ENCODE data around the gene FOXP1. TPM values are rescaled to one million over a fixed set of nuclear protein-coding genes. Genes with fewer than 3 reads are reported as not detected.

Gene FOXP1
- total RNA-seq, 2 experiments from 2014 or later: 493 to 508 TPM

DNA sequence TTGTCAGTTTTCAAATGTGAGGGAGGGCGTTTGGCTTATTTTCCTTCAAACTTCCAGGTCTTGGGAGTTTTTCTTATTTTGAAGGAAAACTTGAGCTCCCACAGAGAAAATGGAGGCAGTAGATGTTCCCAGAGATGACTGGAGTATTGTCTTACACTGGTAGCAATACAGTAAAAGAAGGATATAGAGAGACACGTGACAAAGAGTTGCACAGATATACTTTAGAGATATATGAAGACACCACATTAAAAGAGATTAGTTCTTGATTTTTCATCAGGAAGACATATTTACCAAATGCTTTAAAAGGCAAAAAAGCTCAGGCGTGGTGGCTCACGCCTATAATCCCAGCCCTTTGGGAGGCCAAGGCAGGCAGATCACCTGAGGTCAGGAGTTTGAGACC, 490.9 kb downstream of the FOXP1 start:
- peaks cover under 1% of the 10 kb centered on the region for H3K9me3 Mint-ChIP-seq
- H3K36me3 Mint-ChIP-seq (ENCODE audit: low read depth): peaks cover 79% of the 10 kb centered on the region
- Histone ChIP-seq H3K9me3 (ENCODE audit: control insufficient read depth in 1 of 2, insufficient read depth in 1 of 2, low read length in 2 of 2) (no peaks in the 10 kb centered on the region), H3K27ac (ENCODE audit: low read depth in 1 of 2, low read length in 2 of 2) (no peak overlapping the region), H3K4me1 (ENCODE audit: insufficient read depth, low read length) (peaks cover 52% of the 10 kb centered on the region), H3K27me3 (ENCODE audit: control insufficient read depth in 1 of 2, insufficient read depth in 2 of 2, low read length in 2 of 2) (no peaks in the 10 kb centered on the region), H3K36me3 (ENCODE audit: insufficient read depth, low read length) (peaks cover 29% of the 10 kb centered on the region), H3K4me3 (ENCODE audit: low read length) (no peak overlapping the region)
- peak; percentile 53 for ATAC-seq (ENCODE audit: poor library complexity)
- H3K27ac Mint-ChIP-seq: peak overlapping the region; percentile 83
- intact Hi-C loops (cut with DNase I, micrococcal nuclease): loop anchor here in 1 of 2 experiments (5.0 kb wide), 1 partner anchor 35 kb away; no protein-coding TSS in a partner anchor
- H3K27me3 Mint-ChIP-seq: no peaks in the 10 kb centered on the region
- H3K4me1 Mint-ChIP-seq (ENCODE audit: low read depth): peaks cover 90% of the 10 kb centered on the region
- TF ChIP-seq, protein P1, sequence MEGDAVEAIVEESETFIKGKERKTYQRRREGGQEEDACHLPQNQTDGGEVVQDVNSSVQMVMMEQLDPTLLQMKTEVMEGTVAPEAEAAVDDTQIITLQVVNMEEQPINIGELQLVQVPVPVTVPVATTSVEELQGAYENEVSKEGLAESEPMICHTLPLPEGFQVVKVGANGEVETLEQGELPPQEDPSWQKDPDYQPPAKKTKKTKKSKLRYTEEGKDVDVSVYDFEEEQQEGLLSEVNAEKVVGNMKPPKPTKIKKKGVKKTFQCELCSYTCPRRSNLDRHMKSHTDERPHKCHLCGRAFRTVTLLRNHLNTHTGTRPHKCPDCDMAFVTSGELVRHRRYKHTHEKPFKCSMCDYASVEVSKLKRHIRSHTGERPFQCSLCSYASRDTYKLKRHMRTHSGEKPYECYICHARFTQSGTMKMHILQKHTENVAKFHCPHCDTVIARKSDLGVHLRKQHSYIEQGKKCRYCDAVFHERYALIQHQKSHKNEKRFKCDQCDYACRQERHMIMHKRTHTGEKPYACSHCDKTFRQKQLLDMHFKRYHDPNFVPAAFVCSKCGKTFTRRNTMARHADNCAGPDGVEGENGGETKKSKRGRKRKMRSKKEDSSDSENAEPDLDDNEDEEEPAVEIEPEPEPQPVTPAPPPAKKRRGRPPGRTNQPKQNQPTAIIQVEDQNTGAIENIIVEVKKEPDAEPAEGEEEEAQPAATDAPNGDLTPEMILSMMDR (IDR thresholded peaks at IDR 0.05): no peak
- peak overlapping the region; percentile 54 for H3K4me3 Mint-ChIP-seq
- DNase-seq: no peak
- ChIA-PET CTCF (no interaction called here), POLR2A (interaction anchor here (0.7 to 2.1 kb wide), 3 partner anchors 9 to 38 kb away, joined by 3 to 6 read pairs (median 4); no protein-coding TSS in a partner anchor)

DNA sequence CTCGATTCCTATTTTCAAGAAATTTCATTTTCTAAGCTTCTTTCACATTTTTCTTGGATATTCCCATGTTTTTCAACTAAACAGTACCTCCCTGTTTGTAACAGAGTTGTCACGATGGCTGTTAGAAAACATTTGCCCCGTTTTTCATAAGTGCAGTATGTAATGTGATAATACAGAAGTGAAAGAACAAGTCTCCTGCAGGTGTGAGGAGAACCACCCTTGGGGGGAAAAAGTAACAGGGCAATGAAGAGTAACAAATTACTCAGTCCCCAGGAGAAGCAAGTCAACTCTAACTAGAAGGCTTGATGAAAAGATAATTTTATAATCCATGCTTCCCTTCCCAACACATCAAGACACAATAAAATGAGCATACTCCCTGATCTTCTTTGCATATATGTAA, 493.3 kb downstream of the FOXP1 start:
- peak overlapping the region; percentile 86 for H3K27ac Mint-ChIP-seq
- intact Hi-C loops (cut with DNase I, micrococcal nuclease): loop anchor here in 1 of 2 experiments (5.0 kb wide), 1 partner anchor 37 kb away; no protein-coding TSS in a partner anchor
- DNase-seq (no peak), ATAC-seq (ENCODE audit: poor library complexity) (no peak)
- ChIA-PET POLR2A (no interaction called here), CTCF (interaction anchor here (0.7 kb wide), 1 partner anchor 1918 kb away, joined by 3 read pairs; no protein-coding TSS in a partner anchor)
- Histone ChIP-seq H3K4me3 (ENCODE audit: low read length) (no peak overlapping the region), H3K27ac (ENCODE audit: low read depth in 1 of 2, low read length in 2 of 2) (no peak overlapping the region), H3K4me1 (ENCODE audit: insufficient read depth, low read length) (peaks cover 69% of the 10 kb centered on the region), H3K9me3 (ENCODE audit: control insufficient read depth in 1 of 2, insufficient read depth in 1 of 2, low read length in 2 of 2) (no peaks in the 10 kb centered on the region), H3K27me3 (ENCODE audit: control insufficient read depth in 1 of 2, insufficient read depth in 2 of 2, low read length in 2 of 2) (no peaks in the 10 kb centered on the region), H3K36me3 (ENCODE audit: insufficient read depth, low read length) (peaks cover 28% of the 10 kb centered on the region)
- H3K4me1 Mint-ChIP-seq (ENCODE audit: low read depth): peaks cover 84% of the 10 kb centered on the region
- no peak overlapping the region for H3K4me3 Mint-ChIP-seq
- TF ChIP-seq, protein P1 (IDR thresholded peaks at IDR 0.05): no peak
- H3K36me3 Mint-ChIP-seq (ENCODE audit: low read depth): peaks cover 71% of the 10 kb centered on the region
- H3K27me3 Mint-ChIP-seq: no peaks in the 10 kb centered on the region
- H3K9me3 Mint-ChIP-seq: peaks cover 2% of the 10 kb centered on the region

DNA sequence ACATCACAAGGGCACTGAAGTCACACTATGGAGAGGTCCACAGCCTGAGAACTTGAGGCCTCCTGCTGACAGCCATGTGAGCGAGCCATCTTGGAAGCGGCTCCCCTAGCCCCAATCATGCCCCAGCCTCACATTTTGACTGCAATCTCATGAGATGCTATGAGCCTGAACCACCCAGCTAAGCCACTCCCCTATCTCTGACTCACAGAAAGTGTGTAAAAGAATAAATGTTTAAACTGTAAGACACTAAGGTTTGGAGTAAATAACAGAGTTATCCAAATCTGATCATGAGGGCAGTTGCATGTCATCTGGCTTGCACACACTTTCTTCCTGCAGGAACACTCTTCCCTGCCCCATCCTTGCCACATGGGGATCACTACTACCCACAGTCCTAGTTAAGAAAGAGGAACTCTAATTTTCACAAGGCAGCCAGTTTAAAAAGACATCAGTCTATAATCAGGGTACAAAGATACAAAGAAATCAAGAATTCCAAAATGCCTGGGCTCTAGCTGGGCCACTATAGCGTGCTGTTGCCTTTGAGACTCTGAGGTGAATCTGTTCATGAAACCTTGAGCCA, 494.2 kb downstream of the FOXP1 start:
- ChIA-PET CTCF (no interaction called here), POLR2A (interaction anchor here (1.0 to 1.4 kb wide), 2 partner anchors 9 to 42 kb away, joined by 3 to 4 read pairs; no protein-coding TSS in a partner anchor)
- no peak overlapping the region for H3K4me3 ChIP-seq (ENCODE audit: low read length)
- Mint-ChIP-seq H3K4me1 (ENCODE audit: low read depth) (peaks cover 84% of the 10 kb centered on the region), H3K27me3 (no peaks in the 10 kb centered on the region), H3K36me3 (ENCODE audit: low read depth) (peaks cover 65% of the 10 kb centered on the region), H3K27ac (peak overlapping the region; percentile 86), H3K9me3 (peaks cover 2% of the 10 kb centered on the region), H3K4me3 (peak overlapping the region; percentile 81)
- DNase-seq (peak in 1 of 14 experiments; percentile 38), ATAC-seq (ENCODE audit: poor library complexity) (no peak)
- peak overlapping the region in 1 of 2 donors; percentile 71 for H3K27ac ChIP-seq (ENCODE audit: low read depth in 1 of 2, low read length in 2 of 2)
- no peaks in the 10 kb centered on the region for H3K27me3 ChIP-seq (ENCODE audit: control insufficient read depth in 1 of 2, insufficient read depth in 2 of 2, low read length in 2 of 2)
- intact Hi-C loops (cut with DNase I, micrococcal nuclease): loop anchor here in 1 of 2 experiments (5.0 kb wide), 1 partner anchor 423 kb away; no protein-coding TSS in a partner anchor
- peaks cover 21% of the 10 kb centered on the region for H3K36me3 ChIP-seq (ENCODE audit: insufficient read depth, low read length)
- TF ChIP-seq, protein P1 (IDR thresholded peaks at IDR 0.05): no peak
- peaks cover 76% of the 10 kb centered on the region for H3K4me1 ChIP-seq (ENCODE audit: insufficient read depth, low read length)
- H3K9me3 ChIP-seq (ENCODE audit: control insufficient read depth in 1 of 2, insufficient read depth in 1 of 2, low read length in 2 of 2): no peaks in the 10 kb centered on the region
